Smooth muscle cell of the umbilical artery (primary cell): ENCODE measurements around the gene CUL9. TPM values are rescaled to one million over a fixed set of nuclear protein-coding genes. Genes with fewer than 3 reads are reported as not detected.

Experiments used
- total RNA-seq: library from RNA; depleted of rRNA; stranded (reverse); fragments of >200 nt; gene quantifications from 2 replicates; pipeline ENCODE4 v1.2.3, GENCODE V29; 2014

CUL9 gene
- 29.1 and 38.4 TPM in 2 replicates for total RNA-seq

GRCh38 chr6:43181942-43182860, at the start of gene CUL9:
TSS of gene CUL9 (plus strand) at chr6:43182196. CDS start at chr6:43184311, 2,115 bp downstream.

DNA sequence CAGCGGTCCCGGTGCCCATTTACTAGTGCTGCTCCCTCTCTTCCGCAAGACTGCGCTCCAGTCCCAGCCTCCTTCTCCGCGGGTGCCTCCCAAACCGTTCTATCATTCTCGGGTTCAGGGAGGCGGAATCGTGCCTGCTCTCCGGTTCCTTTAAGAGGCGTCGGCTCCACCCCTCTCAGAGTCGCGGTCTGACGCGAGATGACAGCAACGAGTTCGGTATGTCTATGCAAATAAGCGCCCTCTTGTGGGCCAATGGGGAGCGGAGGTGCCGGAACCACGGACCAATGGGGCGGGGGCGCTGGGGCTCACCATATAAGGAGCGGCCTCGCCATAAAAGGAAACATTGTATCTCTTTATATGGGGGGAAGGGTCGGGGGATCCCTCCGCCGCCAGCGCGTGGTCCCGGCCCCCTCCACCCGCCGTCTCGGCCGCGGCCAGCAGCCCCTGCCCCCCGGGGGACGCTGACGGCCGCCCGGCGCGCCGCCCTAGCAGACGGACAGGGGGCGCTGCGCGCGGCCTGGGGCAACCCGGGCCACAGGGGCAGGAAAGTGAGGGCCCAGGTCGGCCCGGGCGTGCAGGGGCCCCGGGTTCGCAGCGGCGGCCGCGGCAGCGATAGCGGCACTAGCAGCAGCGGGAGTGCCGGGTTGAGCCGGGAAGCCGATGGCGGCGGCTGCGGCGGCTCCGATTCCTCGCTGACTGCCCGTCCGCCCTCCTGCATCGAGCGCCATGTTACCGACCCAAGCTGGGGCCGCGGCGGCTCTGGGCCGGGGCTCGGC, 10.9 kb upstream of the CUL9 start, which contains the start of gene SRF:
SRF (plus strand) TSS at position 339 of the 776 bp plus-strand sequence; CDS start at position 727, 388 bp downstream.

DNA sequence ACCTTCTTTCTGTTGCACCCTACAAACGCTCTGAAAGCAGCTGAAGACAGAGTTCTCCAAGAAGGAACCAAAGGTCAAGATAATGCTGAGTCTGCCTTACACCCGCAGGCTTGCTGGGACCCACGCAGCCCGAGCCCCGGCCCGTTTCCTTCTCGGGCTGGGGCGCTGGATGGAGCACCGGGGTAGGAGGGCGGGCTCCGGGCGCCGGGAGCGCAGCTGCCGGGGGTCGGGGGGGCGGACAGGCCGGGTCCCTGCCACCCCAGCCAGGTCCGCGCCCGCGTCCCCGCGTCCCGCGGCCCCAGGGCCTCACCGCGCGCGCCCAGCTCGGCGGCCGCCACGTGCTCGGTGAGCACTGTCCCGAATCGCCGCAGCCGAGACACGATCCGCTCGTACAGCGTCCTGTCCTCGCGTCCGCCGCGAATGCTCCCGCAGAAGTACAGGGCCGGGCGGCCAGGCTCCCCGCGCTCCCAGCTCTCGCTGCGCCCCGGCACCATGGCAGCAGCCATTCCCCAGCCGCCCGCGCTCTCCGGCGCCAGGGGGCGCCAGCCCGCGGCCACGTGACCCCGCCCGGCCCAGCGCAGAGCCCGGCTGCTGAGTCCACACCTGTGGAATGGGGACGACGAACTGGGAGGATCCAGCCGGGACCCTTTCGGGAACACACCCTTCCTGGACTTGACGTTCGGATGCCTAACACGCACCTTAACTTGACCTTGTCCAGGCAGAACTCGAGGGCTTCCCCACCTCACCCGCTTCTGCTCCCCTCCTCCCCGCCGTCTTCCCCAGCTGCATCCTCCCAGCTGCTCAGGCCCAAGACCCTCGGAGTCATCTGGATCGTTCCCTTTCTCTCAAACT, 47.2 kb downstream of the CUL9 start, which contains the start of gene DNPH1:
DNPH1 (minus strand) TSS at position 531 of the 852 bp plus-strand sequence; CDS start at position 506, 25 bp downstream.

GRCh38 chr6:43242908-43243663, 61.1 kb downstream of the CUL9 start, which contains the start of gene TTBK1:
TSS of gene TTBK1 (plus strand) at chr6:43243481. CDS start at chr6:43246661, 3,180 bp downstream.

Other genes starting within 250 kb of the CUL9 start
- gene GNMT, start 221.4 kb upstream of the CUL9 start, total RNA-seq, result 0.30 TPM in 1 of 2 replicates, not detected in the other
- gene PEX6, start 203.0 kb upstream of the CUL9 start, total RNA-seq, result 38.0 and 65.6 TPM in 2 replicates
- 19.6 and 33.6 TPM in 2 replicates for gene PPP2R5D, start 197.6 kb upstream of the CUL9 start, total RNA-seq
- gene MEA1, start 168.2 kb upstream of the CUL9 start, total RNA-seq, result 48.2 and 71.9 TPM in 2 replicates
- gene KLHDC3, start 167.9 kb upstream of the CUL9 start, total RNA-seq, result 46.9 and 69.5 TPM in 2 replicates
- gene RRP36, start 160.6 kb upstream of the CUL9 start, total RNA-seq, result 81.1 and 91.1 TPM in 2 replicates
- gene CUL7, start 128.3 kb upstream of the CUL9 start, total RNA-seq, result 68.3 and 89.7 TPM in 2 replicates
- gene MRPL2, start 122.8 kb upstream of the CUL9 start, total RNA-seq, result 13.4 and 13.8 TPM in 2 replicates
- gene KLC4, start 122.6 kb upstream of the CUL9 start, total RNA-seq, result 21.1 and 24.3 TPM in 2 replicates
- 257 and 544 TPM in 2 replicates for gene PTK7, start 105.9 kb upstream of the CUL9 start, total RNA-seq
- gene SRF, start 10.9 kb upstream of the CUL9 start, total RNA-seq, result 22.6 and 28.9 TPM in 2 replicates
- gene DNPH1, start 47.3 kb downstream of the CUL9 start, total RNA-seq, result 26.3 and 26.7 TPM in 2 replicates
- gene TTBK1, start 61.3 kb downstream of the CUL9 start, total RNA-seq, result under 0.01 and 0.05 TPM in 2 replicates
- not detected in 2 replicates for gene SLC22A7, start 116.1 kb downstream of the CUL9 start, total RNA-seq
- gene CRIP3, start 126.6 kb downstream of the CUL9 start, total RNA-seq, result not detected in 2 replicates
- gene ZNF318, start 187.5 kb downstream of the CUL9 start, total RNA-seq, result 6.5 and 9.1 TPM in 2 replicates
- 23.2 and 37.5 TPM in 2 replicates for gene ABCC10, start 245.3 kb downstream of the CUL9 start, total RNA-seq